SK-N-SH (cell line): ENCODE results near the gene EOMES.

ENCODE experiments used
- ELF1 ChIP-seq: IDR thresholded peaks from 2 replicates; pipeline ENCODE4 v1.4.0; 2012
- EP300 ChIP-seq, 2 experiments: IDR thresholded peaks; 2 replicates each; pipeline versions ENCODE4 v1.4.0 to v1.6.1; 2012; ENCODE audit warnings: borderline replicate concordance in 1 of 2, low read depth in 1 of 2, low read length in 1 of 2
- FOSL2 ChIP-seq: IDR thresholded peaks from 2 replicates; pipeline ENCODE4 v1.4.0; 2012; ENCODE audit warnings: low read depth, mild to moderate bottlenecking, moderate library complexity, borderline replicate concordance
- FOXM1 ChIP-seq: IDR thresholded peaks from 2 replicates; pipeline ENCODE4 v1.4.0; 2012; ENCODE audit warnings: low read depth, mild to moderate bottlenecking
- MEF2A ChIP-seq: IDR thresholded peaks from 2 replicates; pipeline ENCODE4 v1.4.0; 2012; ENCODE audit warnings: low read depth, borderline replicate concordance
- NRF1 ChIP-seq: IDR thresholded peaks from 2 replicates; pipeline ENCODE4 v1.6.1; 2012; ENCODE audit warnings: low read depth, mild to moderate bottlenecking, low read length
- POLR2AphosphoS5 ChIP-seq: IDR thresholded peaks from 2 replicates; pipeline ENCODE4 v1.6.1; 2012; ENCODE audit warnings: low read depth, low read length
- RCOR1 ChIP-seq: fragments of 150-350 bp; IDR thresholded peaks from 2 replicates; pipeline ENCODE4 v1.6.1; 2017; ENCODE audit warnings: antibody characterized with exemption, low read length
- RFX5 ChIP-seq: IDR thresholded peaks from 2 replicates; pipeline ENCODE4 v1.6.1; 2012; ENCODE audit warnings: mild to moderate bottlenecking, improper control_type of control experiment, low read length
- TCF12 ChIP-seq: IDR thresholded peaks from 2 replicates; pipeline ENCODE4 v1.4.0; 2012
- YY1 ChIP-seq: IDR thresholded peaks from 2 replicates; pipeline ENCODE4 v1.4.0; 2012; ENCODE audit warnings: low read depth, mild to moderate bottlenecking
- TF ChIP-seq, protein P1 (sequence below): fragments of 200-600 bp; sonication (generic); IDR thresholded peaks from 2 replicates; pipeline ENCODE4 v1.6.1; 2017; ENCODE audit warnings: antibody characterized with exemption, mild to moderate bottlenecking, moderate library complexity
- TF ChIP-seq, protein P2 (sequence below): IDR thresholded peaks from 2 replicates; pipeline ENCODE4 v1.4.0; 2012; ENCODE audit warnings: low read depth
- TF ChIP-seq, protein P3 (sequence below): IDR thresholded peaks from 2 replicates; pipeline ENCODE4 v1.4.0; 2012; ENCODE audit warnings: low read depth, borderline replicate concordance

DNA sequence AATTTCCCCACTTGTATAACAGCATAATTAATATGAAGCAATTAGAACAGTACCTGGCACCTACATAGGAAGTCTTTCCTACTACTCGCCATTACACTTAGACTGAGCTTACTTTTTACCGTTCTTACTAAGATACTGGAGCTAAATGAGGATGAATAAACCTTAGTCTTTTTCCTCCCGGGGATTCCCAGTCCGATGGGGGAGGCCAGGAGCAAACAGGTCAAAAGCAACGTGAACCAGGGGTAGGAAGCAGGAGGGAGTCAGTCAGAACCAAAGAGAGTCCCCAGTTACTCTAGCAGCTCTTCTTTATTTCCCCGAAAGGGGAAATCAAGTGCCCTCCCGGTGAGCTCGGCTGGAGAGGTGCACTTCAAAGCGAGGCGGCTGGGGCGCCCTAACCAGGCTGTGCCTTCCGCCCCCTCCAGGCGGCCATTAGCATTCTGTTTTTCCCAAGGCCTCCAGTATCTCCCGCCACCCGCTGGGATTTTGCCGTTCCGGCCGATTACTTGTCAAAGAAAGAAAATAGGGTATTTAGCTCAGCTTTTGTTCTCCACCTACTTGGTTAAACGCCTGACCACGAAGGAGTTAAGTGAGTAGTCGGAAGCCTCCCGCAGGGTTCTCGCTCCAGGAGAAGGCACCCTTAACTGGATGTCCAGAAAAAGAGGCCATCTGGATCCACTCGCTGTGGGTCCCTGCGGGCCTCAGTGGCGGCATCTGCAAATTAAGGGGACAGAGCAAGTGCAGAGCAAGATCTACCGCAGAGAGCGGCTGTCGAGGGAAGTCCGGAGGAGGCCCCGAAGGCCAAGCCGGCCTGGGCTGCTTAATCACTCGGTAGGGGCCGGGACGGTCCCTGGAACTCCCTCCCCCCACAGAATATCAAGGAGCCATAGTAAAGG, 6.3 kb upstream of the EOMES start:
- TF ChIP-seq, protein P1, sequence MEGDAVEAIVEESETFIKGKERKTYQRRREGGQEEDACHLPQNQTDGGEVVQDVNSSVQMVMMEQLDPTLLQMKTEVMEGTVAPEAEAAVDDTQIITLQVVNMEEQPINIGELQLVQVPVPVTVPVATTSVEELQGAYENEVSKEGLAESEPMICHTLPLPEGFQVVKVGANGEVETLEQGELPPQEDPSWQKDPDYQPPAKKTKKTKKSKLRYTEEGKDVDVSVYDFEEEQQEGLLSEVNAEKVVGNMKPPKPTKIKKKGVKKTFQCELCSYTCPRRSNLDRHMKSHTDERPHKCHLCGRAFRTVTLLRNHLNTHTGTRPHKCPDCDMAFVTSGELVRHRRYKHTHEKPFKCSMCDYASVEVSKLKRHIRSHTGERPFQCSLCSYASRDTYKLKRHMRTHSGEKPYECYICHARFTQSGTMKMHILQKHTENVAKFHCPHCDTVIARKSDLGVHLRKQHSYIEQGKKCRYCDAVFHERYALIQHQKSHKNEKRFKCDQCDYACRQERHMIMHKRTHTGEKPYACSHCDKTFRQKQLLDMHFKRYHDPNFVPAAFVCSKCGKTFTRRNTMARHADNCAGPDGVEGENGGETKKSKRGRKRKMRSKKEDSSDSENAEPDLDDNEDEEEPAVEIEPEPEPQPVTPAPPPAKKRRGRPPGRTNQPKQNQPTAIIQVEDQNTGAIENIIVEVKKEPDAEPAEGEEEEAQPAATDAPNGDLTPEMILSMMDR = peak; percentile 24; the same call in 1 of the 2 replicates
- no peak for TF ChIP-seq ELF1
- no peak for TF ChIP-seq NRF1
- no peak for TF ChIP-seq FOXM1
- no peak for TF ChIP-seq EP300 (IDR thresholded peaks at IDR 0.05; ENCODE audit: borderline replicate concordance in 1 of 2, low read depth in 1 of 2, low read length in 1 of 2)
- TF ChIP-seq, protein P2, sequence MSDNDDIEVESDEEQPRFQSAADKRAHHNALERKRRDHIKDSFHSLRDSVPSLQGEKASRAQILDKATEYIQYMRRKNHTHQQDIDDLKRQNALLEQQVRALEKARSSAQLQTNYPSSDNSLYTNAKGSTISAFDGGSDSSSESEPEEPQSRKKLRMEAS = no peak
- TF ChIP-seq, protein P3, sequence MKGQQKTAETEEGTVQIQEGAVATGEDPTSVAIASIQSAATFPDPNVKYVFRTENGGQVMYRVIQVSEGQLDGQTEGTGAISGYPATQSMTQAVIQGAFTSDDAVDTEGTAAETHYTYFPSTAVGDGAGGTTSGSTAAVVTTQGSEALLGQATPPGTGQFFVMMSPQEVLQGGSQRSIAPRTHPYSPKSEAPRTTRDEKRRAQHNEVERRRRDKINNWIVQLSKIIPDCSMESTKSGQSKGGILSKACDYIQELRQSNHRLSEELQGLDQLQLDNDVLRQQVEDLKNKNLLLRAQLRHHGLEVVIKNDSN = no peak
- TF ChIP-seq POLR2AphosphoS5 = no peak
- TF ChIP-seq TCF12 = no peak
- TF ChIP-seq YY1 = no peak
- TF ChIP-seq FOSL2 = no peak
- TF ChIP-seq RFX5 = no peak
- TF ChIP-seq RCOR1 = no peak
- TF ChIP-seq MEF2A = no peak
